Neural crest cell (in vitro differentiated cells): ENCODE results near the gene SPACA6. TPM values are rescaled to one million over a fixed set of nuclear protein-coding genes. Genes with fewer than 3 reads are reported as not detected.

Source experiments
- DNase-seq: peaks from one replicate; pipeline ENCODE4 v3.0.0; 2021; ENCODE audit warnings: low read depth, mixed read lengths, low spot score
- H3K27ac Mint-ChIP-seq: one replicate; pipeline ENCODE4 v1.8.0; 2021; ENCODE audit warnings: mild to moderate bottlenecking, mixed read lengths; ENCODE audit not compliant: unreplicated experiment
- H3K27me3 Mint-ChIP-seq: 2 replicates; pipeline ENCODE4 v1.8.0; 2021; ENCODE audit warnings: low read depth, mild to moderate bottlenecking, mixed read lengths
- H3K36me3 Mint-ChIP-seq: 2 replicates; pipeline ENCODE4 v1.8.0; 2021; ENCODE audit warnings: low read depth, mild to moderate bottlenecking, mixed read lengths
- H3K4me1 Mint-ChIP-seq: 2 replicates; pipeline ENCODE4 v1.8.0; 2021; ENCODE audit warnings: mixed read lengths
- H3K4me3 Mint-ChIP-seq: one replicate; pipeline ENCODE4 v1.8.0; 2021; ENCODE audit warnings: mild to moderate bottlenecking, mixed read lengths
- H3K9me3 Mint-ChIP-seq: 2 replicates; pipeline ENCODE4 v1.8.0; 2021; ENCODE audit warnings: mixed read lengths
- total RNA-seq: library from RNA; stranded (reverse); gene quantifications from 2 replicates; pipeline ENCODE4 v1.2.1, GENCODE V29; 2021
- TF ChIP-seq, protein P1 (sequence below): fragments of 200-600 bp; sonication (generic); conservative IDR thresholded peaks from 2 replicates; pipeline ENCODE4 v1.5.0; 2021; ENCODE audit warnings: antibody characterized with exemption, mild to moderate bottlenecking

Gene SPACA6
- total RNA-seq, 1 donor from 2014 or later = 4.2 TPM

DNA sequence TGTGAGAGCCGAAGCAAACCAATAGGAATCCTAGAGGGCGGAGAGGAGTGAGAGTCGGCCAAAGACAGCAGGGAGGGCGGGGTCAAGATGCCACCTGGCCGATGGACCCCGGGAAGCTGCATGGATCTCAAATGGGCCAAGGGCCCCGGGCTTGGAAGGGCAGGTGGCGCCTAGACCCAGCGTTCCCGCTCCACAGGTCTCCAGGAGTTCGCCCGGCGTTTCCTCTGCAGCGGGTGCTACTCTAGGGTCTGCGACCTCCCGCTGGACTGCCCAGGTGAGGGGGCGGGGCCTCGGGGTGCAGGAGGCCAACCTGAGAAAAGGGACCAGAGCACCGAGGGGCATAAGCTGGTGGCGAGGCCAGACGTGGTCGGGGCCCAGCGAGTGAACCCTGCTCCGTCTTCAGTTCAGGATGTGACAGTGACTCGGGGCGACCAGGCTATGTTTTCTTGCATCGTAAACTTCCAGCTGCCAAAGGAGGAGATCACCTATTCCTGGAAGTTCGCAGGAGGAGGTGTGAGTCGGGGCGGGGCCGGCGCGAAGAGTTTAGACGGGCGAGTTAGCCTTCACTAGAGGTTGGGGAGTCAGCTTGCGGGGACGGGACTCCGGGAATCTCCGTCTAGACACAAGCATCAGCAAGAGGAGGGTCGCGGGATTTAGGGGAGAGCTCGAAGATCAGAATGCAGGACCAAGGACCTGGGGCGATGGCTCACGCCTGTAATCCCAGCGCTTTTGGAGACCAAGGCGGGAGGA is 9.9 kb downstream of the SPACA6 start:
- peaks cover 52% of the 10 kb centered on the region for H3K27me3 Mint-ChIP-seq
- DNase-seq = no peak
- H3K4me3 Mint-ChIP-seq = peak overlapping the region; percentile 89

DNA sequence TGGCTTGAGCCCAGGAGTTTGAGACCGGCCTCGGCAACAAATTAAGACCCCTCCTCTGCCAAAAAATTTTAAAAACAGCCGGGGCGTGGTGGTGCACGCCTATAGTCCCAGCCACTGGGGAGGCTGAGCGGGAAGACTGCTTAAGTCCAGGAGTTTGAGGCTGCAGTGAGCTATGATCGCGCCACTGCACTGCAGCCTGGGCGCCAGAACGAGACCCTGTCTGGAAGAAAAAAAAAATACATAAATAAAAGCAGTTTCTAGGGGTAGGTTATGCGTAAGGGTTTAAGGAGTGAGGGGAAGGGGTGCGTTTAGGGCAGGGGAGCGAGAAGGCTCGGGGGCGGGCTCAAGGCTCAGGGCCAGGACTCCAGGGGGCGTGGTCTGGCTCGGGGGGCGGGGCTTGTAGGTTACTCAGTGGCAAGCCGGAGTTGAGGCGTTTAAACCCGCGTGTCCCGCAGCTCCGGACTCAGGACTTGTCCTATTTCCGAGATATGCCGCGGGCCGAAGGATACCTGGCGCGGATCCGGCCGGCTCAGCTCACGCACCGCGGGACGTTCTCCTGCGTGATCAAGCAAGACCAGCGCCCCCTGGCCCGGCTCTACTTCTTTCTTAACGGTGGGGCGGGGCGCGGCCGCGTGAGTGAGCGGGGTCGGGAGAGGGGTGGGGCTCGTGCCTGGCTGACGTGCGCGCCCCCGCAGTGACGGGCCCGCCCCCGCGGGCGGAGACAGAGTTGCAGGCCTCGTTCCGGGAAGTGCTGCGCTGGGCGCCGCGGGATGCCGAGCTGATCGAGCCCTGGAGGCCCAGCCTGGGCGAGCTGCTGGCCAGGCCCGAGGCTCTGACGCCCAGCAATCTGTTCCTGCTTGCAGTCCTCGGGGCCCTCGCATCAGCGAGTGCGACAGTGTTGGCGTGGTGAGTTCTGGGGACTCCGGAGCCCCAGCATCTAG is 10.7 kb downstream of the SPACA6 start:
- peak; percentile 93 for DNase-seq
- Mint-ChIP-seq H3K27ac (peak overlapping the region; percentile 43), H3K27me3 (peaks cover 56% of the 10 kb centered on the region), H3K36me3 (peaks cover 6% of the 10 kb centered on the region), H3K4me1 (peaks cover 29% of the 10 kb centered on the region), H3K9me3 (no peaks in the 10 kb centered on the region), H3K4me3 (peak overlapping the region; percentile 89)
- TF ChIP-seq, protein P1, sequence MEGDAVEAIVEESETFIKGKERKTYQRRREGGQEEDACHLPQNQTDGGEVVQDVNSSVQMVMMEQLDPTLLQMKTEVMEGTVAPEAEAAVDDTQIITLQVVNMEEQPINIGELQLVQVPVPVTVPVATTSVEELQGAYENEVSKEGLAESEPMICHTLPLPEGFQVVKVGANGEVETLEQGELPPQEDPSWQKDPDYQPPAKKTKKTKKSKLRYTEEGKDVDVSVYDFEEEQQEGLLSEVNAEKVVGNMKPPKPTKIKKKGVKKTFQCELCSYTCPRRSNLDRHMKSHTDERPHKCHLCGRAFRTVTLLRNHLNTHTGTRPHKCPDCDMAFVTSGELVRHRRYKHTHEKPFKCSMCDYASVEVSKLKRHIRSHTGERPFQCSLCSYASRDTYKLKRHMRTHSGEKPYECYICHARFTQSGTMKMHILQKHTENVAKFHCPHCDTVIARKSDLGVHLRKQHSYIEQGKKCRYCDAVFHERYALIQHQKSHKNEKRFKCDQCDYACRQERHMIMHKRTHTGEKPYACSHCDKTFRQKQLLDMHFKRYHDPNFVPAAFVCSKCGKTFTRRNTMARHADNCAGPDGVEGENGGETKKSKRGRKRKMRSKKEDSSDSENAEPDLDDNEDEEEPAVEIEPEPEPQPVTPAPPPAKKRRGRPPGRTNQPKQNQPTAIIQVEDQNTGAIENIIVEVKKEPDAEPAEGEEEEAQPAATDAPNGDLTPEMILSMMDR = peak; percentile 64

More for the DNA sequence above, 9.9 kb downstream of the SPACA6 start:
- Mint-ChIP-seq H3K9me3 (no peaks in the 10 kb centered on the region), H3K36me3 (peaks cover 6% of the 10 kb centered on the region), H3K27ac (no peak overlapping the region), H3K4me1 (peaks cover 29% of the 10 kb centered on the region)
- TF ChIP-seq, protein P1 = no peak

DNA sequence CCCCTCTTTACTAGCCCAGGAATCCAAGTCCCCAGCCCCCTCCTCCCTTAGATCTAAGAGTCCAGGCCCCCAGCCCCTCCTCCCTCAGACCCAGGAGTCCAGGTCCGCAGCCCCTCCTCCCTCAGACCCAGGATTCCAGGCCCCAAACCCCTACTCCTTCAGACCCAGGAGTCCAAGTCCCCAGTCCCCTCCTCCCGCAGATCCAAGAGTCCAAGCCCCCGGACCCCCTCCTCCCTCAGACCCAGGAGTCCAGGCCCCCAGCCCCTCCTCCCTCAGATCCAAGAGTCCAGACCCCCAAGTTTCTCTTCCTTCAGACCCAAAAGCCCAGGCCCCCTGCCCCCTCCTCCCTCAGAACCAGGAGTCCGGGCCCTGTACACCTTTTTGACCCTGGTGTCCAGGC is 11.5 kb downstream of the SPACA6 start:
- TF ChIP-seq, protein P1 = no peak
- H3K4me3 Mint-ChIP-seq = peak overlapping the region; percentile 89
- H3K4me1 Mint-ChIP-seq = peaks cover 29% of the 10 kb centered on the region
- peaks cover 6% of the 10 kb centered on the region for H3K36me3 Mint-ChIP-seq
- peaks cover 56% of the 10 kb centered on the region for H3K27me3 Mint-ChIP-seq
- H3K9me3 Mint-ChIP-seq = no peaks in the 10 kb centered on the region
- no peak for DNase-seq
- H3K27ac Mint-ChIP-seq = peak overlapping the region; percentile 43

DNA sequence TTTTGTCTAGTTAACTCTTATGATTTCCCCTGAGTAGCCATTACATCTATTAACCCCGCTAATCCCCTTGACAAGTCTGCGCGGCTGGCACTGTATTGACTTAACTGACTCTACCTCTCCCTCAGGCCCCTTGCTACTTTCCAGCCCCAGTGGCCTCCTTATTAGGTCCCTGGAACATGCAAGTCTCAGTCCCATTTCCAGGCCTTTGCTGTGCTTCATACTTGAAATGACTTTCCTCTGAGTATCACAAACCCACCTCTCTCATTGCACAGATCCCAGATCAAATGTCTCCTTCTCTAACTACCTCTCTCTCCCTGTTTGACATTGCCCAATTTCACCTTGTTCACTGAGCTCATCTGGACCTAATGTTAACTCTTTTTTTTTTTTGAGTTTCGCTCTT is 13.2 kb downstream of the SPACA6 start:
- Mint-ChIP-seq H3K27ac (no peak overlapping the region), H3K9me3 (no peaks in the 10 kb centered on the region), H3K4me3 (peak overlapping the region; percentile 89), H3K27me3 (peaks cover 57% of the 10 kb centered on the region), H3K4me1 (peaks cover 29% of the 10 kb centered on the region), H3K36me3 (peaks cover 5% of the 10 kb centered on the region)
- DNase-seq = no peak
- TF ChIP-seq, protein P1 = no peak

DNA sequence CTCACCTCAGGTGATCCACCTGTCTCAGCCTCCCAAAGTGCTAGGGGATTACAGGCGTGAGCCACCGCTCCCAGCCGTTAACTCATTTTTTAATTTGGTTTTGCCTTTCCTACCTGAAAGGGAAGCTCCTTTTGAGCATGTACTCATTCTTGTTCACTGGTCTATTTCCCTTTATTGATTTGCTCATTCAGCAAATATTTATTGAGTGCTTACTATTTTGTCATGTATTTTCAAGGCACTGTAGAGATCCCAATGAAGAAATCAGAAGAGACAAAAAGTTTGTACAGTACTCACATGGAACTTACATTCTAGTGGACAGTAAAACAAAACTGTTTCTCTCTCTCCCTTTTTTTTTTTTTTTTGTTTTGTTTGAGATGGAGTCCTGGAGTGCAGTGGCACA is 13.8 kb downstream of the SPACA6 start:
- Mint-ChIP-seq H3K4me3 (no peak overlapping the region), H3K9me3 (no peaks in the 10 kb centered on the region), H3K27me3 (peaks cover 56% of the 10 kb centered on the region), H3K27ac (no peak overlapping the region), H3K4me1 (peaks cover 29% of the 10 kb centered on the region), H3K36me3 (peaks cover 3% of the 10 kb centered on the region)
- TF ChIP-seq, protein P1 = no peak
- DNase-seq = no peak
